H1 (cell line): ENCODE measurements around the gene ZBTB11. TPM values are rescaled to one million over a fixed set of nuclear protein-coding genes. Genes with fewer than 3 reads are reported as not detected.
"Not testable (repeated sequence)": the region's sequence is repeated elsewhere in the genome, so short reads cannot be mapped to it uniquely, and the experiment has no call there.

Experiments
- CTCF ChIA-PET: fragments of 300-600 bp; sonication (Branson Sonifier 250); formaldehyde crosslinking; loops from one replicate; lab custom pipeline; 2021; ENCODE audit not compliant: partially characterized antibody; lab: Charles Lee
- POLR2A ChIA-PET: fragments of 300-600 bp; sonication (Branson Sonifier 250); formaldehyde crosslinking; loops from one replicate; lab custom pipeline; 2021; ENCODE audit warnings: inconsistent platforms; ENCODE audit not compliant: partially characterized antibody; lab: Charles Lee
- DNase-seq, 2 experiments: peaks; one replicate each; pipeline versions ENCODE4 v3.0.0 to v3.0.0-alpha.2; 2010 to 2022; ENCODE audit warnings: low spot score in 2 of 2, low read depth in 1 of 2, mixed read lengths in 1 of 2
- FAIRE-seq: peaks from 2 replicates; lab custom pipeline; 2011; peaks lifted over from hg19 to GRCh38; lab: Jason Lieb, UNC
- H2AFZ ChIP-seq: 2 replicates; pipeline ENCODE4 v1.8.1; 2012; ENCODE audit warnings: low read length, inconsistent platforms
- H2AK5ac ChIP-seq: 2 replicates; pipeline ENCODE4 v1.6.1; 2013; ENCODE audit warnings: low read depth, low read length
- H2BK120ac ChIP-seq: replicated peaks from 2 replicates; pipeline ENCODE3; 2013; ENCODE audit warnings: low read depth, low read length, inconsistent platforms
- H2BK12ac ChIP-seq: 2 replicates; pipeline ENCODE4 v1.6.1; 2013; ENCODE audit warnings: low read depth, low read length
- H2BK15ac ChIP-seq: 2 replicates; pipeline ENCODE4 v1.6.1; 2013; ENCODE audit warnings: low read length
- H2BK20ac ChIP-seq: 2 replicates; pipeline ENCODE4 v1.6.1; 2013; ENCODE audit warnings: low read length
- H2BK5ac ChIP-seq: 2 replicates; pipeline ENCODE4 v1.6.1; 2013; ENCODE audit warnings: low read depth, low read length
- H3K14ac ChIP-seq: 2 replicates; pipeline ENCODE4 v1.6.1; 2013; ENCODE audit warnings: inconsistent platforms; ENCODE audit not compliant: insufficient read length
- H3K18ac ChIP-seq: 2 replicates; pipeline ENCODE4 v1.6.1; 2013; ENCODE audit warnings: low read length; ENCODE audit errors: extremely low read depth
- H3K23ac ChIP-seq: 2 replicates; pipeline ENCODE4 v1.6.1; 2013; ENCODE audit warnings: inconsistent platforms; ENCODE audit not compliant: insufficient read length
- H3K23me2 ChIP-seq: 2 replicates; pipeline ENCODE4 v1.6.1; 2013; ENCODE audit warnings: low read depth, low read length
- H3K27ac ChIP-seq: 2 replicates; pipeline ENCODE4 v1.6.1; 2011; ENCODE audit warnings: low read depth, low read length, inconsistent platforms
- H3K27me3 ChIP-seq, 4 experiments: replicated peaks in 1 of 4; 1 replicate in 1 of 4; 2 replicates in 3 of 4; pipeline versions ENCODE4 v1.6.1 to v1.8.1; 2011 to 2013; ENCODE audit warnings: low read length in 3 of 4, mild to moderate bottlenecking in 3 of 4, inconsistent platforms in 2 of 4, mixed read lengths in 2 of 4, moderate library complexity in 1 of 4; ENCODE audit not compliant: control insufficient read depth in 3 of 4, insufficient read depth in 3 of 4; ENCODE audit errors: extremely low read depth in 1 of 4
- H3K36me3 ChIP-seq, 4 experiments: 2 replicates each; pipeline versions ENCODE4 v1.6.1 to v1.8.1; 2011 to 2013; ENCODE audit warnings: mild to moderate bottlenecking in 4 of 4, low read length in 3 of 4, moderate library complexity in 2 of 4, control low read depth in 1 of 4, inconsistent platforms in 1 of 4; ENCODE audit not compliant: insufficient read depth in 4 of 4, control insufficient read depth in 2 of 4
- H3K4ac ChIP-seq: replicated peaks from 2 replicates; pipeline ENCODE3; 2013; ENCODE audit warnings: low read length, low read depth, mixed read lengths, inconsistent platforms; ENCODE audit not compliant: insufficient read length
- H3K4me1 ChIP-seq, 4 experiments: replicated peaks in 1 of 4; 1 replicate in 1 of 4; 2 replicates in 3 of 4; pipeline versions ENCODE4 v1.6.1 to v1.8.1; 2011 to 2013; ENCODE audit warnings: low read length in 3 of 4, inconsistent platforms in 2 of 4, mixed read lengths in 1 of 4; ENCODE audit not compliant: insufficient read depth in 4 of 4, control insufficient read depth in 3 of 4
- H3K4me2 ChIP-seq, 2 experiments: 2 replicates each; pipeline versions ENCODE4 v1.6.1 to v1.8.1; 2011 to 2013; ENCODE audit warnings: low read depth in 2 of 2, low read length in 2 of 2, control low read depth in 1 of 2, inconsistent platforms in 1 of 2, mild to moderate bottlenecking in 1 of 2; ENCODE audit not compliant: insufficient read depth in 1 of 2
- H3K4me3 ChIP-seq, 4 experiments: fragments of 200-600, 300-600 bp in 1 of 4; sonication (generic), shearing (Covaris generic), sonication (Bioruptor Twin) in 1 of 4; 2 replicates each; pipeline versions ENCODE4 v1.5.1 to v1.8.1; 2011 to 2016; ENCODE audit warnings: low read length in 4 of 4, low read depth in 3 of 4, control low read depth in 2 of 4, inconsistent platforms in 2 of 4, mild to moderate bottlenecking in 2 of 4, mixed read lengths in 1 of 4, moderate library complexity in 1 of 4; ENCODE audit not compliant: insufficient read depth in 2 of 4; ENCODE audit errors: extremely low read depth in 1 of 4
- H3K56ac ChIP-seq: replicated peaks from 2 replicates; pipeline ENCODE3; 2013; ENCODE audit warnings: low read depth, mild to moderate bottlenecking, mixed read lengths, low read length, inconsistent platforms; ENCODE audit not compliant: insufficient read length
- H3K79me1 ChIP-seq: 2 replicates; pipeline ENCODE4 v1.6.1; 2013; ENCODE audit warnings: low read depth, low read length, control low read depth
- H3K79me2 ChIP-seq, 2 experiments: 2 replicates each; pipeline versions ENCODE4 v1.6.1 to v1.8.1; 2012 to 2013; ENCODE audit warnings: low read length in 2 of 2, mild to moderate bottlenecking in 2 of 2, inconsistent platforms in 1 of 2; ENCODE audit not compliant: insufficient read depth in 2 of 2, control insufficient read depth in 1 of 2
- H3K9ac ChIP-seq, 4 experiments: replicated peaks in 1 of 4; 1 replicate in 1 of 4; 2 replicates in 3 of 4; pipeline versions ENCODE4 v1.6.1 to v1.8.1; 2011 to 2013; ENCODE audit warnings: low read depth in 3 of 4, low read length in 3 of 4, control low read depth in 2 of 4, mild to moderate bottlenecking in 2 of 4, moderate library complexity in 2 of 4, inconsistent platforms in 1 of 4; ENCODE audit errors: extremely low read depth in 1 of 4
- H3K9me3 ChIP-seq, 2 experiments: 2 replicates each; pipeline versions ENCODE4 v1.6.1 to v1.8.1; 2012 to 2013; ENCODE audit warnings: mild to moderate bottlenecking in 2 of 2, moderate library complexity in 2 of 2, control low read depth in 1 of 2, inconsistent platforms in 1 of 2, low read depth in 1 of 2, low read length in 1 of 2, mixed read lengths in 1 of 2; ENCODE audit not compliant: insufficient read depth in 2 of 2
- H4K20me1 ChIP-seq, 2 experiments: replicated peaks in 1 of 2; 2 replicates each; pipeline versions ENCODE3 to v1.8.1; 2011 to 2013; ENCODE audit warnings: inconsistent platforms in 2 of 2, low read length in 2 of 2, mild to moderate bottlenecking in 1 of 2; ENCODE audit not compliant: insufficient read depth in 2 of 2, control insufficient read depth in 1 of 2
- H4K5ac ChIP-seq: 2 replicates; pipeline ENCODE4 v1.6.1; 2013; ENCODE audit warnings: low read length, low read depth, mixed read lengths, inconsistent platforms; ENCODE audit not compliant: insufficient read length
- H4K8ac ChIP-seq: 2 replicates; pipeline ENCODE4 v1.8.0; 2013; ENCODE audit warnings: mild to moderate bottlenecking, moderate library complexity, low read length, inconsistent platforms; ENCODE audit not compliant: insufficient read depth; ENCODE audit errors: extremely low read depth
- H4K91ac ChIP-seq: replicated peaks from 2 replicates; pipeline ENCODE3; 2013; ENCODE audit warnings: low read length, mixed read lengths, inconsistent platforms; ENCODE audit not compliant: insufficient read length
- EZH2 ChIP-seq: fragments of 200-600 bp; sonication (generic); IDR thresholded peaks from 2 replicates; pipeline ENCODE4 v1.7.1; 2012; ENCODE audit warnings: low read depth, mild to moderate bottlenecking, moderate library complexity, low read length, inconsistent platforms; ENCODE audit not compliant: severe bottlenecking
- WGBS, 2 experiments: shearing (Covaris generic) in 1 of 2; methylation state at CpG; one replicate each; pipeline versions ENCODE4 v1.1.6 to v1.1.7; 2013 to 2015; ENCODE audit warnings: low lambda C conversion rate in 2 of 2, mixed read lengths in 2 of 2, inconsistent platforms in 1 of 2, low coverage in 1 of 2, missing lambda C conversion rate in 1 of 2; ENCODE audit not compliant: insufficient replicate concordance in 2 of 2, insufficient coverage in 1 of 2, insufficient read length in 1 of 2; ENCODE audit errors: extremely low coverage in 1 of 2, missing lambda C conversion rate in 1 of 2; 5-methylcytosine and 5-hydroxymethylcytosine counted together
- polyA plus RNA-seq, 7 experiments: library from polyadenylated mRNA; depleted of rRNA in 3 of 7; stranded (reverse) in 5 of 7; unstranded in 2 of 7; fragments of >200 nt in 5 of 7; fragments of 200-250 nt in 2 of 7; gene quantifications; 1 replicate in 5 of 7; 2 replicates in 1 of 7; 4 replicates in 1 of 7; pipeline versions ENCODE4 v1.2.1 to v1.2.3, GENCODE V29; 2011 to 2013; ENCODE audit warnings: missing spikeins in 2 of 7, mixed read lengths in 2 of 7
- total RNA-seq: library from RNA; stranded (reverse); fragmentation: NEBNext Ultra II Directional; extraction: Animal tissue kit (Norgen Biotek cat#: 25700); gene quantifications from 2 replicates; pipeline ENCODE4 v1.2.1, GENCODE V29; 2021

ZBTB11 gene
- total and polyA plus RNA-seq, 2 of the 8 experiments (the other 6 are each of a cell fraction or from before 2014, with no cell fraction given), result 3.0 to 14.0 TPM

DNA sequence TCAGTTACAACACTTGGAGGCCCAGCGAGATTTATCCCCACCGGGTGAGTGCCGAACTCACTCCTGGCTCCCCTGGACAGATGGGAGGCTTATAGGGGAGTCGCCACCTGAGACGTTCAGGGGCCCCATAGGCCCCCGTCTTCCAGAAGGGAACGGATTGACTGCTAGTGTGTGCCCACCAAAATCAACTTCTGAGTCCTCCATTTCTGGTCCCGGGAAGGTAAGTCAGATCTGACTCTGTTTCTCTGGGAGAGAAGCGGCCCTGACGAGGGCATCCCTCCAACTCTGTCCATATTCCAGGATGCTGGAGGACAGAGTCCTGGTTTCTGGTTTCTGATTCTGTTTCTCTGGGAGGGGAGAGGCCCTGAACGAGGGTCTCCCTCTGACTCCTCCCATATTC lies 44.3 kb downstream of the ZBTB11 start (continued):
- no peak for TF ChIP-seq EZH2

DNA sequence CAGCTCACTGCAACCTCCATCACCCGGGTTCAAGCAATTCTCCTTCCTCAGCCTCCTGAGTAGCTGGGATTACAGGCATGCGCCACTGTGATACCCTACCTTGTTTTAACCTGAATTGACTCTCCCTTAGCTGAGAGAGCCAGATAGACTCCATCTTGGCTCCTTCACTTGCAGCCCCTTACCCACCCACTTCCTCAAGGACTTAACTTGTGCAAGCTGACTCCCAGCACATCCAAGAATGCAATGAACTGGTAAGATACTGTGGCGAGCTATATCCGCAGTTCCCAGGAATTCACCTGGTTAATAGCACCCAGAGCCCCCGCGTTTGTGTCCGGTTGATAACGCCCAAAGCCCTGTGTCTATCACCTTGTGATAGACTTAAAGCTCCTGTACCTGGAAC lies 45.0 kb downstream of the ZBTB11 start:
- not testable (repeated sequence) for H3K79me1 ChIP-seq, FAIRE-seq
- CTCF ChIA-PET, result interaction anchor here (0.6 to 1.2 kb wide), 6 partner anchors 8 to 96 kb away, joined by 3 to 4 read pairs (median 3); no protein-coding TSS in a partner anchor

More for the DNA sequence above, 45.0 kb downstream of the ZBTB11 start:
- H3K14ac ChIP-seq, H3K27ac ChIP-seq, H3K4me2 ChIP-seq, H3K4me1 ChIP-seq, H3K9ac ChIP-seq, H3K23ac ChIP-seq, H2BK12ac ChIP-seq, H4K5ac ChIP-seq, H4K91ac ChIP-seq, H2BK5ac ChIP-seq, H4K8ac ChIP-seq, H2BK15ac ChIP-seq, H2AFZ ChIP-seq, H3K56ac ChIP-seq, H3K4ac ChIP-seq, H2BK20ac ChIP-seq, H3K79me2 ChIP-seq, H3K36me3 ChIP-seq, H3K4me3 ChIP-seq, H3K23me2 ChIP-seq, H3K27me3 ChIP-seq, H4K20me1 ChIP-seq, H3K9me3 ChIP-seq, H2BK120ac ChIP-seq, H2AK5ac ChIP-seq, H3K18ac ChIP-seq: not testable (repeated sequence)
- peak in 1 of 2 experiments; percentile 37 for DNase-seq
- POLR2A ChIA-PET, result interaction anchor here (0.6 to 1.1 kb wide), 2 partner anchors 58 to 308 kb away, joined by 3 read pairs; partner anchors contain the start of gene PCNP
- WGBS, 2 experiments, result 93% methylated on average over 8 of the region's 8 CpGs; no CpG with 5 or more reads in 1 of the 2 experiments
